ENCODE measurements around the gene ENTREP1. TPM values are rescaled to one million over a fixed set of nuclear protein-coding genes. Genes with fewer than 3 reads are reported as not detected.

The ENTREP1 gene
- polyA plus RNA-seq, 1 experiment, result 0.02 TPM

GRCh38 chr9:69351227-69351626, 26.2 kb downstream of the ENTREP1 start:
- CTCF ChIA-PET, result no interaction called here

GRCh38 chr9:69355232-69355631, 30.2 kb downstream of the ENTREP1 start:
- no peak overlapping the region for H3K4me3 ChIP-seq (ENCODE audit: low read depth, low read length)
- TF ChIP-seq CTCF (IDR thresholded peaks at IDR 0.05; ENCODE audit: insufficient read depth, low read depth, low read length), result no peak
- no peak for DNase-seq (ENCODE audit: low read depth)
- ChIA-PET CTCF (no interaction called here), POLR2A (no interaction called here)
- H3K27me3 ChIP-seq (ENCODE audit: control insufficient read depth, insufficient read depth, low read length), result no peaks in the 10 kb centered on the region; the same call in 1 of the 2 replicates
- no peaks in the 10 kb centered on the region for H3K36me3 ChIP-seq (ENCODE audit: control insufficient read depth, insufficient read depth, low read length)

More at GRCh38 chr9:69351227-69351626, 26.2 kb downstream of the ENTREP1 start:
- TF ChIP-seq CTCF (IDR thresholded peaks at IDR 0.05; ENCODE audit: insufficient read depth, low read depth, low read length), result no peak
- no peak for DNase-seq (ENCODE audit: low read depth)
- no peaks in the 10 kb centered on the region for H3K27me3 ChIP-seq (ENCODE audit: control insufficient read depth, insufficient read depth, low read length)
- no peak overlapping the region for H3K4me3 ChIP-seq (ENCODE audit: low read depth, low read length)
- POLR2A ChIA-PET, result no interaction called here
- no peaks in the 10 kb centered on the region for H3K36me3 ChIP-seq (ENCODE audit: control insufficient read depth, insufficient read depth, low read length)

- ChIA-PET CTCF (no interaction called here), POLR2A (no interaction called here)
- Histone ChIP-seq H3K36me3 (ENCODE audit: control insufficient read depth, insufficient read depth, low read length) (no peaks in the 10 kb centered on the region), H3K4me3 (ENCODE audit: low read depth, low read length) (no peak overlapping the region), H3K27me3 (ENCODE audit: control insufficient read depth, insufficient read depth, low read length) (no peaks in the 10 kb centered on the region; the same call in 1 of the 2 replicates)
- no peak for TF ChIP-seq CTCF (IDR thresholded peaks at IDR 0.05; ENCODE audit: insufficient read depth, low read depth, low read length)
- DNase-seq (ENCODE audit: low read depth), result no peak
Measured at GRCh38 chr9:69357030-69357775, 32.2 kb downstream of the ENTREP1 start.

GRCh38 chr9:69357821-69358220, 32.8 kb downstream of the ENTREP1 start:
- TF ChIP-seq CTCF (IDR thresholded peaks at IDR 0.05; ENCODE audit: insufficient read depth, low read depth, low read length), result no peak
- CTCF ChIA-PET, result no interaction called here
- no peaks in the 10 kb centered on the region; the same call in 1 of the 2 replicates for H3K27me3 ChIP-seq (ENCODE audit: control insufficient read depth, insufficient read depth, low read length)

GRCh38 chr9:69363191-69363590, 38.2 kb downstream of the ENTREP1 start:
- no peak for DNase-seq (ENCODE audit: low read depth)
- no peak for TF ChIP-seq CTCF (IDR thresholded peaks at IDR 0.05; ENCODE audit: insufficient read depth, low read depth, low read length)
- Histone ChIP-seq H3K4me3 (ENCODE audit: low read depth, low read length) (no peak overlapping the region), H3K27me3 (ENCODE audit: control insufficient read depth, insufficient read depth, low read length) (peaks cover 2% of the 10 kb centered on the region; the same call in 1 of the 2 replicates), H3K36me3 (ENCODE audit: control insufficient read depth, insufficient read depth, low read length) (no peaks in the 10 kb centered on the region)
- POLR2A ChIA-PET, result no interaction called here
- CTCF ChIA-PET, result no interaction called here

More at GRCh38 chr9:69357821-69358220, 32.8 kb downstream of the ENTREP1 start:
- no peak for DNase-seq (ENCODE audit: low read depth)
- Histone ChIP-seq H3K4me3 (ENCODE audit: low read depth, low read length) (no peak overlapping the region), H3K36me3 (ENCODE audit: control insufficient read depth, insufficient read depth, low read length) (no peaks in the 10 kb centered on the region)
- POLR2A ChIA-PET, result no interaction called here
